GM19467 (cell line): ENCODE results near the gene SPACA4.
"Not testable (repeated sequence)": the region's sequence is repeated elsewhere in the genome, so short reads cannot be mapped to it uniquely, and the experiment has no call there.

Experiments
- ATAC-seq: cut with Tn5 transposase; IDR thresholded peaks from one replicate; pipeline ENCODE4 v1.9.1; 2021; ENCODE audit warnings: mild to moderate bottlenecking, moderate library complexity; ENCODE audit not compliant: unreplicated experiment

The SPACA4 gene, protein sequence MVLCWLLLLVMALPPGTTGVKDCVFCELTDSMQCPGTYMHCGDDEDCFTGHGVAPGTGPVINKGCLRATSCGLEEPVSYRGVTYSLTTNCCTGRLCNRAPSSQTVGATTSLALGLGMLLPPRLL

DNA sequence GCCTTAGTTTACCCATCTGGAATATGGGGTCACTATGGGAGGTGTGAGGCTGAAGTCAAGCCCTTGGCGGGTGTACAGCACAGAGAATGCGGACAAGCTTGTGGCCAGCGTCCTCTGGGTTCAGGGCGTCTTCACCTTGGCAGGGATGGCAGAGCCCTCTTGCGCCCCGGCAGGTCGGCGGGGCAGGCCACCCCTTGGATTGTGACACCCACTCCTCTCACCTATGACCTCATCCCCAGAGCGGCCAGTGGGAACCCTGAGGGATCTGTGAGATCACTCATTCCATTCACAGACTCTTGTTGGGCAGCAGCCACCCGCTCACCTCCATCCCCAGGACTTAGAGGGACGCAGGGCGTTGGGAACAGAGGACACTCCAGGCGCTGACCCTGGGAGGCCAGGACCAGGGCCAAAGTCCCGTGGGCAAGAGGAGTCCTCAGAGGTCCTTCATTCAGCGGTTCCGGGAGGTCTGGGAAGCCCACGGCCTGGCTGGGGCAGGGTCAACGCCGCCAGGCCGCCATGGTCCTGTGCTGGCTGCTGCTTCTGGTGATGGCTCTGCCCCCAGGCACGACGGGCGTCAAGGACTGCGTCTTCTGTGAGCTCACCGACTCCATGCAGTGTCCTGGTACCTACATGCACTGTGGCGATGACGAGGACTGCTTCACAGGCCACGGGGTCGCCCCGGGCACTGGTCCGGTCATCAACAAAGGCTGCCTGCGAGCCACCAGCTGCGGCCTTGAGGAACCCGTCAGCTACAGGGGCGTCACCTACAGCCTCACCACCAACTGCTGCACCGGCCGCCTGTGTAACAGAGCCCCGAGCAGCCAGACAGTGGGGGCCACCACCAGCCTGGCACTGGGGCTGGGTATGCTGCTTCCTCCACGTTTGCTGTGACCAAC is at the start of gene SPACA4:
Gene SPACA4, plus strand, starts transcription at position 280 of the 896 bp plus-strand sequence. Its CDS starts 237 bp downstream, at position 517.
- no peak for ATAC-seq

DNA sequence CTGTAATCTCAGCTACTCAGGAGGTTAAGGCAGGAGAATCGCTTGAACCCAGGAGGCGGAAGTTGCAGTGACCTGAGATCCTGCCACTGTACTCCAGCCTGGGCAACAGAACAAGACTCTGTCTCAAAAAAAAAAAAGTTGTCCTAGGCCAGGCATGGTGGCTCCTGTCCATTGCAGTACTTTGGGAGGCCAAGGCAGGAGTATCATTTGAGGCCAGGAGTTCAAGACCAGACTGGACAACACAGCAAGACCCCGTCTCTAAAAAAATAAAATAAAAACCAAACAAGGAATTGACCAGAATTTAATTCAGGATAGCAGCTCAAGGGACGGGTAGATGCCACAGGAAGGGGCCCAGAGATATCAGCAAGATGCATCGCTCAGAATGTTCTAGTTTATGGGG is 49.7 kb upstream of the SPACA4 start:
- ATAC-seq, result no peak

DNA sequence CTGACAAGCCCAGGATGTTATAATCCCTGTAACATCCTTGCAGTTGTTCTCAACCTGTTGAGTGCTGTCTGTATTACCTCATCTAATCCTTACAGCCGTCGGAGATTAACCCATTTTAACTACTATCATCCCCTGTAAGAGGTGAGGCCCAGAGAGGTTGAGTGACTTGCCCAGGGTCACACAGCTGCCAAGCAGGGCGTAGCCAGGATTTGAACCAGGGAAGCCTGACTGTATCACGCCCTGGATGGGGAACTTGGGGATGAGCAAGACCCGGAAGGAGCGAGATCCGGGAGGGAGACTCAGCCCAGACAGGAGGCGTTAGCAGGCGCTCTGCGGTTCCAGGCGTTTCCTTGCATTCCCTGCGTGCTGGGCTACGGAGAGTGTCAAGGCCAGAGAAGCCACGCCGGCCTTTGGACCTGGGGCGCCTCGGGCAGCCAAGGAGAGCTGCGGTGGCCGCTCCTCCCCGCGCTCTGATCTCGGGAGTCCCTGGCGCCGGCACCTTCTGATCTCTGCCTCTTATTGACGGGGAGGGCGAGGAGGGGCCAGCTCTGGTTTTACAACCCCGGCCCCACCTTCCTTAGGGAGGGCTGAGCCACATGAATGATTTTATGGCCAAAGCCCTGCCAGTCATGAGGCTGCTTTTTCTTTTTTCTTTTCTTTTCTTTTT is 48.4 kb upstream of the SPACA4 start:
- no peak for ATAC-seq

DNA sequence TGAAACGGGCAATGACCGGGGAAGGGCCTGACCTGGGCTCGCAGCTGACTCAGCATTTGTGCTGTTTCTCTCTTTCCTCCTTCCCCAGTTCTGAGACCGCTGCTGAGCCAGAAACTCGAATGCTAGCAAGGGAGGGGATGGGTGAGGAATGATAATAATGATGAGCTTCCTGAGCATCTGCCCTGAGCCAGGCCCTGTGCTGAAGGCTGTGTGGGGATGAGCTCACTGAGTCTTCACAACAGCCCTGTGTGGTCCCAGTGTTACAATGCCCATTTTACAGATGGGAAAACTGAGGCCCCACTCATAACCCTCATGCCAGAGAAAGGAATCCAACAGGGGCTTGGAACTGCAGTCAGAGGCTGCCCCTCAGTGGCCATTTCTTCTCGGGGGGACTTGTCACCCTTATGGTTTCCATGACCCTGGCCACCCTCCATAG is 46.4 kb upstream of the SPACA4 start:
- no peak for ATAC-seq

GRCh38 chr19:48561412-48561811 is 45.1 kb upstream of the SPACA4 start:
- ATAC-seq, result no peak

GRCh38 chr19:48565090-48565489 is 41.5 kb upstream of the SPACA4 start:
- no peak for ATAC-seq

- ATAC-seq, result no peak
Measured at GRCh38 chr19:48568345-48568886, 38.1 kb upstream of the SPACA4 start.

DNA sequence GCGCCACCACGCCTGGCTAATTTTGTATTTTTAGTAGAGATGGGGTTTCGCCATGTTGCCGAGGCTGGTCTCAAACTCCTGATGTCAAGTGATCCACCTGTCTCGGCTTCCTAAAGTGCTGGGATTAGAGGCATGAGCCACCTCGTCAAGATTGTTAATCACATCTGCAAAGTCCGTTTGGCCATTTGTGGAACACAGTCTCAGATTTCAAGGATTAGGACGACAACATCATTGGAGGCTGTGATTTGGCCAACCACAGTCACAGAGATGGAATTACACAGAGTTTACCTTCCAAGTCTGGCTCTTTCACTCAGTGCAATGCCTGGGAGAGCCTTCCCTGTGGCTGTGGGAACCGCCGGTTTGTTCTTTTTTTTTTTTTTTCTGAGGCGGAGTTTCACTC is 36.7 kb upstream of the SPACA4 start:
- no peak for ATAC-seq

GRCh38 chr19:48571378-48572162 is 35.0 kb upstream of the SPACA4 start:
- ATAC-seq, result no peak

GRCh38 chr19:48573163-48573505 is 33.4 kb upstream of the SPACA4 start:
- ATAC-seq, result no peak

DNA sequence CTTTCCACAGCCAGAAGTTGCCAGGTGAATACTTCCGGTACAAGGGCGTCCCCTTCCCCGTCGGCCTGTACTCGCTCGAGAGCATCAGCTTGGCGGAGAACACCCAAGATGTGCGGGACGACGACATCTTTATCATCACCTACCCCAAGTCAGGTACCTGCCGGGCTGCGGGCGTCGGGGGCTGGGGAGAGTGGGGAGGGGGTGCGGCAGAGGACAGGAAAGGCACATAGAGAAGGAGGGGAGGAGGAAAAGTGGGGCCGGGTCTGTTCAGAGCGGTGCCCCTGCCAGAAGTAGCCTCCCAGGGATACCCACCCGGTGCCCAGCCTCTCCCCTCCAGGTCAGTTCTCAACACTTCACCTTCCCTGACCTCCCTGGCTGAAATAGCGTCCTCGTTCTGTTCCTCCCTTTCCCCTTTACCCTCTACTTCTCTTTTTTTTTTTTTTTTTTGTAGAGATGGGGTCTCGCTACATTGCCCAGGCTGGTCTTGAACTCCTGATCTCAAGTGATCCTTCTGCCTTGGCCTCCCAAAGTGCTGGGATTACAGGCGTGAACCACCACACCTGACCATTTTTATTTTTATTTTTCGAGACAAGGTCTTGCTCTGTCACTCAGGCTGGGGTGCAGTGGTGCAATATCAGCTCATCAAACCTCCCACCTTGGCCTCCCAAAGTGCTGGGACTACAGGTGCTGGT is 30.5 kb upstream of the SPACA4 start:
- ATAC-seq, result no peak

DNA sequence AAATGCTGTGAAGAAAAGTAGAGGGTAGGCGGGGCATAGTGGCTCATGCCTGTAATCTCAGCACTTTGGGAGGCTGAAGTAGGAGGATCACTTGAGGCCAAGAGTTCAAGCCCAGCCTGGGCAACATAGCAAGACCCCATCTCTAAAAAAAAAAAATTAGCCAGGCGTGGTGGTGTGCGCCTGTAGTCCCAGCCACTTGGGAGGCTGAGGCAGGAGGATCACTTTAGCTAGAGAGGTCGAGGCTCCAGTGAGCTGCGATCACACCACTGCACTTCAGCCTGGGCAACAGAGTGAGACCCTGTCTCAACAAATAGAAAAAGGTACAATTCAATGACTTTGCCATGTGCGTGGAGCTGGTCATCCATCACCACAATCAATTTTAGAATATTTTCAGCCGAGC is 28.6 kb upstream of the SPACA4 start:
- not testable (repeated sequence) for ATAC-seq

- no peak for ATAC-seq
Measured at GRCh38 chr19:48578891-48579290, 27.7 kb upstream of the SPACA4 start.

- no peak for ATAC-seq
Measured at GRCh38 chr19:48582168-48582567, 24.4 kb upstream of the SPACA4 start.

- no peak for ATAC-seq
Measured at GRCh38 chr19:48587387-48587786, 19.2 kb upstream of the SPACA4 start.

GRCh38 chr19:48588670-48589401 is 17.7 kb upstream of the SPACA4 start:
- no peak for ATAC-seq

DNA sequence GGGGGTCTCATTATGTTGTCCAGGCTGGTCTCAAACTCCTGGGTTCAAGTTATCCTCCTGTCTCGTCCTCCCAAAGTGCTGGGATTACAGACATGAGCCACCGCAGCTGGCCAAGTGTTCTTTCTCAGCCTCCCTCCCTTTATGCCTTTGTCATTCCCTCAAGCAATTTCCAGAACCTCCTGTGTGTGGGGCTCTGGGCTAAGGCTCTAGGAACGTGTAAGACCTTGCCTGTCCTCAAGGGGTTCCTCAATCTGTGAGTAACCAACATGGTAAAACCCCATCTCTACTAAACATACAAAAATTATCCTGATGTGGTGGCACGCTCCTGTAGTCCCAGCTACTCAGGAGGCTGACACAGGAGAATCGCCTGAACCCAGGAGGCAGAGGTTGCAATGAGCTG is 15.5 kb upstream of the SPACA4 start:
- no peak for ATAC-seq

- no peak for ATAC-seq
Measured at GRCh38 chr19:48595171-48595570, 11.4 kb upstream of the SPACA4 start.

DNA sequence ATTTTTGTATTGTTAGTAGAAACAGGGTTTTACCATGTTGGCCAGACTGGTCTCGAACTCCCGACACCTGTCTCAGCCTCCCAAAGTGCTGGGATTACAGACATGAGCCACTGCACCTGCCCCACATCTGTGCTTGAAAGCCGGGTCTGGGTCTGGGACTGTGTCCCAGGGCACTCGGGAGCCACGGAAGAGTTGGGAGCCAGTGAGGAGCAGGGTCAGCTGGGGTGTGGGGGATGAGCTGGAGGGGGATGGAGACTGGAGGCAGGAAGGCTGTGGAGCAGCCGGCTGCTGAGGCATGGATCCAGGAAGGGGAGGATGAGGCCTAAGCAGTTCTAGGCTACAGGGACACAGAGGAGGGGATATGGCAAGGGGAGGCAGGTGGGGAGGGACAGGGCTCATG is 10.7 kb upstream of the SPACA4 start:
- ATAC-seq, result no peak

DNA sequence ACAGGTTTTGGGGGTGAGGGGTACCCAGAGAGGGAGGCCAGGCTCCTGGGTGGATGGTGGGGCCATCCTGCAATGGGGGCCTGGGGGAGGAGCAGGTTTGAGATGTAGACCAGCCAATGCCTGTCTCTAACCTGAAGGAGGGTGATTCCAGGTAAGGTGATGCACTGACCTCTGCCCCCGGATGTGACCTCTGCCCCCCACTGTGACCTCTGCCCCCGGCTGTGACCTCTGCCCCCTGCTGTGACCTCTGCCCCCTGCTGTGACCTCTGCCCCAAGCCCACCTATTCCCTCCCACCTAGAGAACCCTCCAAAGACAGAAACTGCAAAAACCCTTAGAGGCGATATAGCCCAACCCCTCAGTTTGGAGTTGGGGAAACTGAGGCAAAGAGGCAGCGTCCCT is 10.3 kb upstream of the SPACA4 start:
- ATAC-seq, result no peak
